Measurements from ENCODE around the gene GNG7.
A peak's percentile ranks its signal among the peaks of the same experiment; 100 is the strongest.
"Not testable (repeated sequence)": the region's sequence is repeated elsewhere in the genome, so short reads cannot be mapped to it uniquely, and the experiment has no call there.

GNG7 gene

DNA sequence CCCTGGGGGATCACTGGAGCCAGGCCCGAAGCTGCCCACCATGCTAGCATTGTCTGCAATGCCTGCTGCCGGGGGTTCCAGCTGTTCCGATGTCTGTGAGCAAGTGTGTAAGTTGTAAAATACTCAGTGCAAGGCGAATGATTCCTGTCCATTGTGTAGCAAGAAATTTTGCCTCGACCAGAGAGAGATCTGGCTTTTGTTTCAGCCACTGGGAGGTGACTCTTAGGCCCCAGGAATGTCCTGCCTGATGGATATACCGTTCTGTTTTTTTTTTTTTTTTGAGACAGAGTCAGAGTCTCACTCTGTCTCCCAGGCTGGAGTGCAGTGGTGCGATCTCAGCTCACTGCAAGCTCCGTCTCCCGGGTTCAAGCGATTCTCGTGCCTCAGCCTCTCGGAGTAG is 233.9 kb downstream of the GNG7 start:
- Histone ChIP-seq H3K27me3 (ENCODE audit: control insufficient read depth, insufficient read depth, low read length) (no peaks in the 10 kb centered on the region), H3K4me1 (ENCODE audit: control insufficient read depth, insufficient read depth, low read length) (no peaks in the 10 kb centered on the region), H3K4me3 (ENCODE audit: low read depth, low read length) (no peak overlapping the region), H3K9ac (ENCODE audit: low read depth, low read length) (no peak overlapping the region), H3K9me3 (ENCODE audit: control insufficient read depth, insufficient read depth, low read length) (no peaks in the 10 kb centered on the region), H3K27ac (ENCODE audit: low read depth, low read length) (no peak overlapping the region), H3K36me3 (ENCODE audit: control insufficient read depth, insufficient read depth, low read length) (no peaks in the 10 kb centered on the region)

DNA sequence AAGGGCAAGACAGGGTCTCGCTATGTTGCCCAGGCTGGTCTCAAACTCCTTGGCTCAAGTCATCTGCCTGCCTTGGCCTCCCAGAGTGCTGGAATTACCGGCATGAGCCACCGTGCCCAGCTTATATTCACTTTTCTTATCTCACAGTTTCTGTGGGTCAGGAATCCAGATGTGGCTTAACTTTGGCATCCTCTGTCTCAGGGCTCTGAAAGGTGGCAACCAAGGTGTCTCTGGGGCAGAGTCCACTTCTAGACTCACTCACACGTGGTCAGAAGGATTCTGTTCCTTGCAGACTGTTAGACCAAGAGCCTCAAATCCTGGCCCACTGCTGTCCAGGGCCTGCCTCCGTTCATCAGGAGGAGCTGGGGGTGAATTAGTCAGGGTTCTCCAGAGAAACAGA is 238.1 kb downstream of the GNG7 start:
- no peak overlapping the region for H3K27ac ChIP-seq (ENCODE audit: low read depth, low read length)
- no peaks in the 10 kb centered on the region for H3K4me1 ChIP-seq (ENCODE audit: control insufficient read depth, insufficient read depth, low read length)

DNA sequence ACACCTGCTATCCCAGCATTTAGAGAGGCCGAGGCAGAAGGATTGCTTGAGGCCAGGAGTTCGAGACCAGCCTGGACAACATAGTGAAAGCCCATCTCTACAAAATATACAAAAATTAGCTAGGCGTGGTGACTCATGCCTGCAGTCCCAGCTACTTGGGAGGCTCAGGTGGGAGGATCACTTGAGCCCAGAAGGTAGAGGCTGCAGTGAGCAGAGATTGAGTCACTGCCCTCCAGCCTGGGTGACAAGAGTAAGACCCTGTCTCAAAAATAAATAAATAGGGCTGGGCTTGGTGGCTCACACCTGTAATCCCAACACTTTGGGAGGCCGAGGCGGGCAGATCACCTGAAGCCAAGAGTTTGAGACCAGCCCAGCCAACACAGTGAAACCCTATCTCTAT is 238.8 kb downstream of the GNG7 start:
- H3K27ac ChIP-seq (ENCODE audit: low read depth, low read length); H3K27me3 ChIP-seq (ENCODE audit: control insufficient read depth, insufficient read depth, low read length); H3K4me1 ChIP-seq (ENCODE audit: control insufficient read depth, insufficient read depth, low read length); H3K36me3 ChIP-seq (ENCODE audit: control insufficient read depth, insufficient read depth, low read length); H3K4me3 ChIP-seq (ENCODE audit: low read depth, low read length); H3K9ac ChIP-seq (ENCODE audit: low read depth, low read length); H3K9me3 ChIP-seq (ENCODE audit: control insufficient read depth, insufficient read depth, low read length): not testable (repeated sequence)

More for the DNA sequence above, 238.1 kb downstream of the GNG7 start:
- Histone ChIP-seq H3K27me3 (ENCODE audit: control insufficient read depth, insufficient read depth, low read length) (no peaks in the 10 kb centered on the region), H3K4me3 (ENCODE audit: low read depth, low read length) (no peak overlapping the region), H3K9me3 (ENCODE audit: control insufficient read depth, insufficient read depth, low read length) (no peaks in the 10 kb centered on the region), H3K9ac (ENCODE audit: low read depth, low read length) (no peak overlapping the region), H3K36me3 (ENCODE audit: control insufficient read depth, insufficient read depth, low read length) (no peaks in the 10 kb centered on the region)

DNA sequence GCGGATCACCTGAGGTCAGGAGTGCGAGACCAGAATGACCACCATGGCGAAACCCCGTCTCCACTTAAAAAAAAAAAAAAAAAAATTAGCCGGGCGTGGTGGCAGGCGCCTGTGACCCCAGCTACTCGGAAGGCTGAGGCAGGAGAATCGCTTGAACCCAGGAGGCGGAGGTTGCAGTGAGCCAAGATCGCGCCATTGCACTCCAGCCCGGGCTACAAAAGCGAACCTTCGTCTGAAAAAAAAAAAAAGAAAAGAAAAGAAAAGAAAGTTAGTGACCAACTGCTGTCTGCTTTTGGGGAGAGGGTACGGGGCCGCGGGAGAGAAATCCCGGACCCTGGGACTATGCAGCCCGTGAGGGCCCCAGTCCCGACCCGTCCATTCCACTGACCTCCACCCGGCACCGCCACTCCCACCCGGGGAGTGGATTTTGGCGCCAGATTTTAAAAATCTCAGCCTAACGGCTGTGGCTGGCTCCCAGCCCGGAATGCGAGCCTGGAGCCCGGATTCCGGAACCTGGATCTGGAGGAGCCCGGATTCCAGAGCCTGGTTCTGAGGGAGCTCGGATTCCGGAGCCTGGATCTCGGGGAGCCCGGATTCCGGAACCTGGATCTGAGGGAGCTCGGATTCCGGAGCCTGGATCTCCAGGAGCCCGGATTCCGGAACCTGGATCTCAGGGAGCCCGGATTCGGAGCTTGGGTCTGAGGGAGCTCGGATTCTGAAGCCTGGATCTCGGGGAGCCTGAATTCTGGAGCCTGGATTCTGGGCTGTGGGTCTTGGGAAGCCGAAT is 239.7 kb downstream of the GNG7 start:
- peak overlapping the region; percentile 37; the same call in 1 of the 2 replicates for H3K9ac ChIP-seq (ENCODE audit: low read depth, low read length)
- no peaks in the 10 kb centered on the region for H3K9me3 ChIP-seq (ENCODE audit: control insufficient read depth, insufficient read depth, low read length)
- no peaks in the 10 kb centered on the region for H3K27me3 ChIP-seq (ENCODE audit: control insufficient read depth, insufficient read depth, low read length)
- H3K27ac ChIP-seq (ENCODE audit: low read depth, low read length): peak overlapping the region; percentile 88
- peak overlapping the region; percentile 70 for H3K4me3 ChIP-seq (ENCODE audit: low read depth, low read length)
- H3K4me1 ChIP-seq (ENCODE audit: control insufficient read depth, insufficient read depth, low read length): no peaks in the 10 kb centered on the region
- no peaks in the 10 kb centered on the region for H3K36me3 ChIP-seq (ENCODE audit: control insufficient read depth, insufficient read depth, low read length)

DNA sequence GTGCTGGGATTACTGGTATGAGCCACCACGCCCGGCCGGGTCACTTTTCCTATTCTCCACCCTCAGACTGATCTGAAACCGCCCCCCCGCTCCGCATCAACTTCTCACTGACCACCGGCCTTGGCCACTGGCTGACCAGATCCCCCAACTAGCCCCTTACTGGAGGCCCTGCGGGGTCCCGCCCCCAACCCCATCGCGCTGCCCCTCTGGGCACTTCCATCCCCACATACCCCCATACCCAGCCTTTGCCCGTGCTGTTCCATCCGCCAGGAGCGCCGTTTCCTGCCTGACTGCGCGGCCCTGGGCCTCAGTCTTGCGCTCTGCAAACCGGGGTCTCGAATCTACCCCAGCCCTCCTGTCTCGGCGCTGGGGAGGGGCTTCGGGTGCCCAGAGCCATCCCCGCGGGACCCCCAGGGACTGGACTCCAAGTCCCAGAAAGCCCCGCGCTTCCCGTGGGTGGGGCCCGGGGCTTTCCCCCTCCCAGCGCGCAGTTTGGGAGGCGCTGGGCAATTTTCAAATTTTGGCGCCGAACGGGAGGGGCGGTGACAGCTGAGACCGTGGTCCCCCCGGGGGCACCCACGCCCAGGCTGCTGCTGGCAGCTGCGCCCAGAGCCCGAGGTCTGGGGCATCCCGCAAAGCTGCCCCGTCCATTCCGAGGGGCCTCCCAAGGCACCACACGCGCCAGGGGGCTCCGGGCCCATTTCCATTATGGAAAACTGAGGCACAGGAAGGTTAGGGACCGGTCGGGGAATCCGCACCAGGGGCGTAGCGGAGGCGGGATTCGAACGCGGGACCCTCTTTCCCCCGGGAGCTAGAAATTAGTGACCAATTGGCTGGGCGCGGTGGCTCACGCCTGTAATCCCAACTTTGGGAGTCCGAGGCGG is 240.5 kb downstream of the GNG7 start:
- Histone ChIP-seq H3K27me3 (ENCODE audit: control insufficient read depth, insufficient read depth, low read length) (no peaks in the 10 kb centered on the region), H3K9ac (ENCODE audit: low read depth, low read length) (peak overlapping the region; percentile 37; the same call in 1 of the 2 replicates), H3K27ac (ENCODE audit: low read depth, low read length) (peak overlapping the region; percentile 88), H3K36me3 (ENCODE audit: control insufficient read depth, insufficient read depth, low read length) (no peaks in the 10 kb centered on the region), H3K4me1 (ENCODE audit: control insufficient read depth, insufficient read depth, low read length) (no peaks in the 10 kb centered on the region), H3K9me3 (ENCODE audit: control insufficient read depth, insufficient read depth, low read length) (no peaks in the 10 kb centered on the region), H3K4me3 (ENCODE audit: low read depth, low read length) (peak overlapping the region; percentile 70)

All from HUES48 (cell line).